GM19438 (cell line): ENCODE results near the gene GAL3ST3.
"Not testable (repeated sequence)": the region's sequence is repeated elsewhere in the genome, so short reads cannot be mapped to it uniquely, and the experiment has no call there.

Experiments
- ATAC-seq: cut with Tn5 transposase; IDR thresholded peaks from one replicate; pipeline ENCODE4 v1.9.1; 2021; ENCODE audit warnings: low read depth; ENCODE audit not compliant: unreplicated experiment

Gene GAL3ST3

GRCh38 chr11:66045177-66045639 is 3.8 kb downstream of the GAL3ST3 start:
- ATAC-seq: no peak

- ATAC-seq: no peak
These were observed 4.2 kb downstream of the GAL3ST3 start for GRCh38 chr11:66044757-66045156.

- no peak for ATAC-seq
These were observed 5.7 kb downstream of the GAL3ST3 start for GRCh38 chr11:66042996-66043906.

- no peak for ATAC-seq
These were observed 6.5 kb downstream of the GAL3ST3 start for GRCh38 chr11:66042227-66042995.

GRCh38 chr11:66039765-66040164 is 9.2 kb downstream of the GAL3ST3 start:
- no peak for ATAC-seq

GRCh38 chr11:66037327-66037726 is 11.6 kb downstream of the GAL3ST3 start:
- no peak for ATAC-seq

GRCh38 chr11:66036334-66036710 is 12.6 kb downstream of the GAL3ST3 start:
- ATAC-seq: no peak

GRCh38 chr11:66035653-66036333 is 13.2 kb downstream of the GAL3ST3 start:
- no peak for ATAC-seq

GRCh38 chr11:66032957-66033735 is 15.8 kb downstream of the GAL3ST3 start:
- ATAC-seq: no peak

GRCh38 chr11:66026017-66026529 is 22.9 kb downstream of the GAL3ST3 start, which contains the start of gene CATSPER1:
CATSPER1 (minus strand) TSS chr11:66026479; CDS start chr11:66026379, 100 bp downstream.
- no peak for ATAC-seq

- not testable (repeated sequence) for ATAC-seq
These were observed 25.8 kb downstream of the GAL3ST3 start for GRCh38 chr11:66023186-66023440.

- no peak for ATAC-seq
These were observed 26.4 kb downstream of the GAL3ST3 start for GRCh38 chr11:66022401-66023185.

- ATAC-seq: no peak
These were observed 28.2 kb downstream of the GAL3ST3 start for GRCh38 chr11:66020618-66021357.

- ATAC-seq: no peak
These were observed 28.7 kb downstream of the GAL3ST3 start for GRCh38 chr11:66020212-66020611.

- ATAC-seq: no peak
These were observed 31.6 kb downstream of the GAL3ST3 start for GRCh38 chr11:66017321-66017720.

GRCh38 chr11:66016793-66017177 is 32.2 kb downstream of the GAL3ST3 start:
- ATAC-seq: no peak

GRCh38 chr11:66015936-66016792 is 32.8 kb downstream of the GAL3ST3 start:
- ATAC-seq: no peak

GRCh38 chr11:66015454-66015881 is 33.5 kb downstream of the GAL3ST3 start:
- ATAC-seq: no peak
